Measurements from ENCODE around the gene UQCR11.

DNA sequence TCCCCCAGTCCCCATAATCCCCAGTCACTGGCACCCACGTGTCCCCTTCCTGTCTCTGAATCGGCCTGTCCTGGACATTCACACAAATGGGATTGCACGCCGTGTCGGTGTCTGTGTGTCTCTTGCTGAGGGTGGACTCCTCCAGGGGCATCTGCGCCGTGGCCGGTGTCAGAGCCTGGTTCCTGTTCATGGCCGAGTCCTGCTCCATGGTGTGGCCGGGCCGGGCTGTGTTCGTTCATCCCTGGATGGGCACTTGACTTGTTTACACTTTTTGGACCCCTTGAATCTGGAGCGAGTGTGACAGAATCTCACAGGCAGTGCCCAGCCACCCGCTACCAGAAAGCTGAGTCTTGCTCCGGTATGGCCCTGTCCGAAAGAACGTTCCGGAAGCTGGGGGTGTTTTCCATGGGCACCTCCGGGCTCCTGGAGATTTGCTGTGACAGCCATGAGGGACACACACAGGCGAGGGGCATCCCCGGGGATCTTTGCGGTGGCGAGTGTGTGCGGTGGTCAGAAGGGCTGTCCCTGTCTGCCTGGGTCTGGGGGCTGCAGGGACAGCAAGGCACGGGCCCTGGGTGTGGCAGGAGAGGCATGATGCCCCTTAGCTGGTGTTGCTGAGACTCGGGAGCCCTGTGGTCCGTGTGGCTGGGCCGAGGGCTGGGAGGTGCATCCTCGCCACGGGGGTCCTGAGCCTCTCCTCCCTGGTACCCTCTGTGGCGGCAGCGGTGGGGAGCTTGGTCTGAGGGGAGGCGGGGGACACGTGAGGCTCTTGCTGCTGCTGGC is 30.7 kb downstream of the UQCR11 start:
- no peak for TF ChIP-seq CTCF (conservative IDR thresholded peaks at IDR 0.05 in 1 of 2, IDR thresholded peaks at IDR 0.05 in 1 of 2; ENCODE audit: extremely low read depth in 1 of 2, insufficient read depth in 1 of 2, low read depth in 1 of 2, low read length in 2 of 2)
- no peak for TF ChIP-seq EZH2 (IDR thresholded peaks at IDR 0.05; ENCODE audit: borderline replicate concordance, low read length)

Measured in mammary epithelial cell (primary cell).